HG03139 (cell line): Measurements from ENCODE around the gene FAM83F.

Experiments
- ATAC-seq: cut with Tn5 transposase; IDR thresholded peaks from one replicate; pipeline ENCODE4 v1.9.1; 2021; ENCODE audit not compliant: unreplicated experiment

FAM83F gene

GRCh38 chr22:39965748-39966147 is 29.0 kb upstream of the FAM83F start:
- no peak for ATAC-seq

- ATAC-seq, result no peak
These were observed 28.3 kb upstream of the FAM83F start for GRCh38 chr22:39966470-39966869.

GRCh38 chr22:39967103-39967829 is 27.5 kb upstream of the FAM83F start:
- no peak for ATAC-seq

- ATAC-seq, result no peak
These were observed 26.5 kb upstream of the FAM83F start for GRCh38 chr22:39967996-39968972.

GRCh38 chr22:39970742-39971141 is 24.0 kb upstream of the FAM83F start:
- no peak for ATAC-seq

GRCh38 chr22:39972641-39973040 is 22.1 kb upstream of the FAM83F start:
- no peak for ATAC-seq

GRCh38 chr22:39973656-39974055 is 21.1 kb upstream of the FAM83F start:
- ATAC-seq, result no peak

- no peak for ATAC-seq
These were observed 20.7 kb upstream of the FAM83F start for GRCh38 chr22:39974065-39974464.

GRCh38 chr22:39979048-39979447 is 15.7 kb upstream of the FAM83F start:
- ATAC-seq, result no peak

GRCh38 chr22:39979458-39979857 is 15.3 kb upstream of the FAM83F start:
- ATAC-seq, result no peak

- ATAC-seq, result no peak
These were observed 14.2 kb upstream of the FAM83F start for GRCh38 chr22:39980596-39980995.

- ATAC-seq, result no peak
These were observed 11.4 kb upstream of the FAM83F start for GRCh38 chr22:39983346-39983745.

GRCh38 chr22:39984006-39984405 is 10.7 kb upstream of the FAM83F start:
- ATAC-seq, result no peak

- ATAC-seq, result no peak
These were observed 10.0 kb upstream of the FAM83F start for GRCh38 chr22:39984746-39985145.

- ATAC-seq, result no peak
These were observed 9.2 kb upstream of the FAM83F start for GRCh38 chr22:39985383-39986035.

GRCh38 chr22:39988386-39989114 is 6.2 kb upstream of the FAM83F start:
- ATAC-seq, result no peak

- no peak for ATAC-seq
These were observed 5.1 kb upstream of the FAM83F start for GRCh38 chr22:39989633-39990032.

- no peak for ATAC-seq
These were observed 4.1 kb upstream of the FAM83F start for GRCh38 chr22:39990686-39991085.

GRCh38 chr22:39991159-39991860 is 3.4 kb upstream of the FAM83F start:
- no peak for ATAC-seq

GRCh38 chr22:39992088-39992826 is 2.5 kb upstream of the FAM83F start:
- ATAC-seq, result no peak
